Body of pancreas (tissue), 4 donors: Measurements from ENCODE around the gene KCND2.

Experiments
- POLR2A ChIP-seq, 3 donors: fragments of 450-650 bp; IDR thresholded peaks; one replicate each; pipeline ENCODE4 v1.6.1; 2016; ENCODE audit warnings: antibody characterized with exemption in 3 of 3, mild to moderate bottlenecking in 2 of 3
- TF ChIP-seq, protein P1 (sequence below), 7 experiments: fragments of 450-650 bp in 4 of 7; fragments of 200-600 bp in 3 of 7; sonication (generic) in 3 of 7; IDR thresholded peaks; one replicate each; pipeline ENCODE4 v1.5.1; 2016 to 2019; ENCODE audit warnings: antibody characterized with exemption in 7 of 7

GRCh38 chr7:120658516-120658915 lies 385.5 kb downstream of the KCND2 start:
- TF ChIP-seq, protein P1, sequence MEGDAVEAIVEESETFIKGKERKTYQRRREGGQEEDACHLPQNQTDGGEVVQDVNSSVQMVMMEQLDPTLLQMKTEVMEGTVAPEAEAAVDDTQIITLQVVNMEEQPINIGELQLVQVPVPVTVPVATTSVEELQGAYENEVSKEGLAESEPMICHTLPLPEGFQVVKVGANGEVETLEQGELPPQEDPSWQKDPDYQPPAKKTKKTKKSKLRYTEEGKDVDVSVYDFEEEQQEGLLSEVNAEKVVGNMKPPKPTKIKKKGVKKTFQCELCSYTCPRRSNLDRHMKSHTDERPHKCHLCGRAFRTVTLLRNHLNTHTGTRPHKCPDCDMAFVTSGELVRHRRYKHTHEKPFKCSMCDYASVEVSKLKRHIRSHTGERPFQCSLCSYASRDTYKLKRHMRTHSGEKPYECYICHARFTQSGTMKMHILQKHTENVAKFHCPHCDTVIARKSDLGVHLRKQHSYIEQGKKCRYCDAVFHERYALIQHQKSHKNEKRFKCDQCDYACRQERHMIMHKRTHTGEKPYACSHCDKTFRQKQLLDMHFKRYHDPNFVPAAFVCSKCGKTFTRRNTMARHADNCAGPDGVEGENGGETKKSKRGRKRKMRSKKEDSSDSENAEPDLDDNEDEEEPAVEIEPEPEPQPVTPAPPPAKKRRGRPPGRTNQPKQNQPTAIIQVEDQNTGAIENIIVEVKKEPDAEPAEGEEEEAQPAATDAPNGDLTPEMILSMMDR (IDR thresholded peaks at IDR 0.05): no peak
- no peak for TF ChIP-seq POLR2A (IDR thresholded peaks at IDR 0.05)
